D721Med (cell line): ENCODE measurements around the gene NUP210.
"Not testable (repeated sequence)": the region's sequence is repeated elsewhere in the genome, so short reads cannot be mapped to it uniquely, and the experiment has no call there.

Experiments
- DNase-seq: peaks from one replicate; pipeline ENCODE4 v3.0.0; 2011; ENCODE audit warnings: low spot score; ENCODE audit not compliant: insufficient read length
- FAIRE-seq: peaks from 2 replicates; lab custom pipeline; 2011; peaks lifted over from hg19 to GRCh38; lab: Jason Lieb, UNC
- CTCF ChIP-seq: IDR thresholded peaks from 2 replicates; pipeline ENCODE4 v1.5.1; 2012; ENCODE audit warnings: mild to moderate bottlenecking, control low read depth; ENCODE audit not compliant: insufficient read depth; ENCODE audit errors: missing control alignments

Gene NUP210

GRCh38 chr3:13451301-13451673 lies 31.2 kb upstream of the NUP210 start:
- no peak for TF ChIP-seq CTCF
- DNase-seq (no peak), FAIRE-seq (no peak)

- not testable (repeated sequence) for FAIRE-seq, DNase-seq
Observed at GRCh38 chr3:13442882-13443281, 22.8 kb upstream of the NUP210 start.

- DNase-seq (no peak), FAIRE-seq (no peak)
- TF ChIP-seq CTCF = no peak
Observed at GRCh38 chr3:13440204-13440817, 20.2 kb upstream of the NUP210 start.

- not testable (repeated sequence) for FAIRE-seq, DNase-seq
Observed at GRCh38 chr3:13436213-13436612, 16.1 kb upstream of the NUP210 start.

GRCh38 chr3:13433912-13434311 lies 13.8 kb upstream of the NUP210 start:
- TF ChIP-seq CTCF = no peak
- FAIRE-seq = no peak

GRCh38 chr3:13432093-13432492 lies 12.0 kb upstream of the NUP210 start:
- TF ChIP-seq CTCF = no peak
- FAIRE-seq (no peak), DNase-seq (no peak)

More at GRCh38 chr3:13433912-13434311, 13.8 kb upstream of the NUP210 start:
- DNase-seq = no peak

- not testable (repeated sequence) for DNase-seq, FAIRE-seq
Observed at GRCh38 chr3:13430411-13430875, 10.3 kb upstream of the NUP210 start.

- TF ChIP-seq CTCF = no peak
- DNase-seq (no peak), FAIRE-seq (no peak)
Observed at GRCh38 chr3:13429631-13430291, 9.6 kb upstream of the NUP210 start.

- not testable (repeated sequence) for FAIRE-seq, DNase-seq
Observed at GRCh38 chr3:13428678-13429077, 8.6 kb upstream of the NUP210 start.
